Panc1 (cell line): ENCODE results near the gene CHST12.
"Not testable (repeated sequence)": the region's sequence is repeated elsewhere in the genome, so short reads cannot be mapped to it uniquely, and the experiment has no call there.

ENCODE experiments used
- CTCF ChIP-seq: fragments of 450-650 bp; IDR thresholded peaks from 2 replicates; pipeline ENCODE4 v1.5.1; 2017; ENCODE audit warnings: mild to moderate bottlenecking
- POLR2AphosphoS5 ChIP-seq: IDR thresholded peaks from 2 replicates; pipeline ENCODE4 v1.6.1; 2012; ENCODE audit warnings: mild to moderate bottlenecking, low read depth, low read length, moderate library complexity
- REST ChIP-seq, 2 experiments: IDR thresholded peaks; 2 replicates each; pipeline ENCODE4 v1.6.1; 2011 to 2012; ENCODE audit warnings: low read depth in 2 of 2, control low read depth in 1 of 2, low read length in 1 of 2, mild to moderate bottlenecking in 1 of 2, moderate library complexity in 1 of 2; ENCODE audit not compliant: insufficient read depth in 1 of 2
- SIN3A ChIP-seq: IDR thresholded peaks from 2 replicates; pipeline ENCODE4 v1.6.1; 2012; ENCODE audit warnings: low read depth, mild to moderate bottlenecking, low read length, moderate library complexity, borderline replicate concordance; ENCODE audit not compliant: insufficient read depth
- TCF7L2 ChIP-seq: IDR thresholded peaks from 2 replicates; pipeline ENCODE4 v1.6.1; 2011; ENCODE audit warnings: mild to moderate bottlenecking, low read depth, low read length, inconsistent platforms

- not testable (repeated sequence) for TF ChIP-seq CTCF; POLR2AphosphoS5; REST (IDR thresholded peaks at IDR 0.05; ENCODE audit: insufficient read depth in 1 of 2, low read depth in 2 of 2, low read length in 1 of 2); SIN3A; TCF7L2
Measured at GRCh38 chr7:2377492-2377891, 25.9 kb upstream of the CHST12 start.
